AG04450 (cell line): ENCODE results near the gene UCN2. TPM values are rescaled to one million over a fixed set of nuclear protein-coding genes. Genes with fewer than 3 reads are reported as not detected.

Experiments
- CTCF ChIA-PET: fragments of 300-600, 350-600 bp; formaldehyde crosslinking; extraction: SDS; loops from one replicate; lab custom pipeline; 2022; ENCODE audit warnings: antibody characterized with exemption, inconsistent platforms; lab: Charles Lee
- POLR2A ChIA-PET: fragments of 350-600 bp; formaldehyde crosslinking; extraction: SDS; loops from one replicate; lab custom pipeline; 2021; ENCODE audit warnings: antibody characterized with exemption, inconsistent platforms; lab: Yijun Ruan, JAX
- DNase-seq: peaks from one replicate; pipeline ENCODE4 v3.0.0-alpha.2; 2011; ENCODE audit warnings: low read depth, low spot score
- H3K27ac ChIP-seq: one replicate; pipeline ENCODE4 v1.5.1; 2012; ENCODE audit warnings: low read depth, low read length, control low read depth
- H3K27me3 ChIP-seq: one replicate; pipeline ENCODE4 v1.6.0; 2012; ENCODE audit warnings: low read length; ENCODE audit not compliant: control insufficient read depth, insufficient read depth
- H3K4me3 ChIP-seq: 2 replicates; pipeline ENCODE4 v1.5.1; 2011; ENCODE audit warnings: mild to moderate bottlenecking, low read depth, low read length, control low read depth
- H3K9me3 ChIP-seq: 2 replicates; pipeline ENCODE4 v1.5.1; 2012; ENCODE audit warnings: low read length; ENCODE audit not compliant: control insufficient read depth, insufficient read depth
- polyA plus RNA-seq: library from polyadenylated mRNA; depleted of rRNA; stranded (reverse); fragments of >200 nt; gene quantifications from 2 replicates; pipeline ENCODE4 v1.2.3, GENCODE V29; 2011; rRNA removed
- small RNA-seq: library from RNA; depleted of rRNA; stranded (forward); fragments of <200 nt; gene quantifications from one replicate; pipeline ENCODE3, GENCODE V24; 2012; ENCODE audit warnings: low read depth; ENCODE audit not compliant: insufficient read length
- TF ChIP-seq, protein P1 (sequence below): IDR thresholded peaks from 2 replicates; pipeline ENCODE4 v1.5.1; 2011; ENCODE audit warnings: low read depth, low read length, control low read depth, inconsistent platforms

UCN2 gene
- polyA plus RNA-seq, 1 experiment = 1.2 TPM

DNA sequence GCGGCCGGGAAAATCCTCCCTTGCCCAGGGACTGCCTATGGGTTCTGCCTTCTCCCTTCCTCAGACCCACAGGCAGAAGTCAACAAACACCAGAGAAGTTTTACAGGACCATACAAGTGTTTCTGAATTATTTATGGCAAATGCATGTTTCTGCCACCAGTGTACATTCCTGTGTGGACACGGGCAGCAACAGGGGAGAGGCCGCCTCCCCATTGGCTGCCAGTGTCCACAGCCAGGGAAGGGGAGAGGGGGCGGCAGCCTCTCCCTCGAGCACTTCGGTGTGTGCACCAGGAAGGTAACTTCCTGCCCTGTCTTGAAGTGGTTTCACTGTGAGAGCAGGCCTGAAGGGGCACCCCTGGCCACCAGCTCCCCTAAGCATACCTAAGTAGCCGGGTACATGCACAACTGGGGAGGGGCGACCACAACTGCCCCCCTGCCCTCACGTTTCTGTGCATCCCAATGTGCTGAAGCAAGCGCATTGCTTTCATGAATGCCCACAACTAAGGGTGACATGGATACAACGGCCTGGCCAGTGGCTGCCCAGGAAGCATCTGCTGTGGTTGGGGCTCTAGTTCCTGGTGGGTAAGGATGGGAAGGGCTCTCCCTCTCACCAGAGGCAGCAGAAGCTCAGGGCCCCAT, 44.8 kb downstream of the UCN2 start:
- ChIA-PET POLR2A (no interaction called here), CTCF (no interaction called here)
- Histone ChIP-seq H3K27me3 (no peaks in the 10 kb centered on the region), H3K9me3 (no peaks in the 10 kb centered on the region), H3K4me3 (no peak overlapping the region), H3K27ac (no peak overlapping the region)
- DNase-seq = no peak
- TF ChIP-seq, protein P1, sequence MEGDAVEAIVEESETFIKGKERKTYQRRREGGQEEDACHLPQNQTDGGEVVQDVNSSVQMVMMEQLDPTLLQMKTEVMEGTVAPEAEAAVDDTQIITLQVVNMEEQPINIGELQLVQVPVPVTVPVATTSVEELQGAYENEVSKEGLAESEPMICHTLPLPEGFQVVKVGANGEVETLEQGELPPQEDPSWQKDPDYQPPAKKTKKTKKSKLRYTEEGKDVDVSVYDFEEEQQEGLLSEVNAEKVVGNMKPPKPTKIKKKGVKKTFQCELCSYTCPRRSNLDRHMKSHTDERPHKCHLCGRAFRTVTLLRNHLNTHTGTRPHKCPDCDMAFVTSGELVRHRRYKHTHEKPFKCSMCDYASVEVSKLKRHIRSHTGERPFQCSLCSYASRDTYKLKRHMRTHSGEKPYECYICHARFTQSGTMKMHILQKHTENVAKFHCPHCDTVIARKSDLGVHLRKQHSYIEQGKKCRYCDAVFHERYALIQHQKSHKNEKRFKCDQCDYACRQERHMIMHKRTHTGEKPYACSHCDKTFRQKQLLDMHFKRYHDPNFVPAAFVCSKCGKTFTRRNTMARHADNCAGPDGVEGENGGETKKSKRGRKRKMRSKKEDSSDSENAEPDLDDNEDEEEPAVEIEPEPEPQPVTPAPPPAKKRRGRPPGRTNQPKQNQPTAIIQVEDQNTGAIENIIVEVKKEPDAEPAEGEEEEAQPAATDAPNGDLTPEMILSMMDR = no peak

DNA sequence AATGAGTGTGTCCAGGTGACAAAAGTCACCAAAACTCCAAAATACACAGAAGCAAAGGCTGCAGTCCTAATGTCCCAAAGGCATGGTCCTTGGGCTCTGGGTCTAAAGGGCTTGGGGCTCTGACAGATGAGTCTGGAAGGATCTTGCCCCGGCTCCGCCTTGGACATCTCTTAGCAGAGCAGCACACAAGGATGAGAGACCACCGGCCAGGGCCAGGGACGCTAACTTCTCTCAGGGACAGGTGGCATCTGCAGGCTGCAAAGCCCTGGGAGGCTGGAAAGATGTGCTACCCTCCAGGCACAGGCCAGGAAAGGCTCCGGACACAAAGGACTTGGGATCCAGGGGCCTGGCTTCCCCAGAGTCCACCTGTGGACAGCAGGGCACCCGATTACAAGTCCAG, 45.5 kb downstream of the UCN2 start:
- no peak for DNase-seq
- ChIA-PET CTCF (no interaction called here), POLR2A (no interaction called here)
- no peak overlapping the region for H3K4me3 ChIP-seq
- H3K9me3 ChIP-seq = no peaks in the 10 kb centered on the region
- H3K27me3 ChIP-seq = no peaks in the 10 kb centered on the region
- no peak overlapping the region for H3K27ac ChIP-seq
- TF ChIP-seq, protein P1 = no peak

DNA sequence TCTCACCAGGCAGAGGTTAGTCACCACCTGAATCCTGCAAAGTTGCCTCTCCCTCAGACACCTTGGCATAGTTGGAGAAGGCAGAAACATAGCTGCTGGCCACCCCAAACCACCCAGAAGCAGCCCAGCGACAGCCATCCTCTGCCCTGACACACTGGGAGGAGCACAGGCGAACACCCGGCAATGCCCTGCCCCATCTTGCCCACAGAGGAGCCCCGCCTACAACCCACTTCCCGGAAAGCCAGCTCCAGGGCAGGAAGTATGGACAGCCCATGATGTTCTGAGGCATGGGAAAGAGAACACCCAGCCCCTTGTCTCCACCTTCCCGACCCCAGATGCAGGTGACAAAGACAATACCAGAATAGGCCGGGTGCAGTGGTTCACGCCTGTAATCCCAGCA, 47.0 kb downstream of the UCN2 start:
- ChIA-PET POLR2A (no interaction called here), CTCF (no interaction called here)
- Histone ChIP-seq H3K27ac (no peak overlapping the region), H3K4me3 (no peak overlapping the region), H3K27me3 (no peaks in the 10 kb centered on the region), H3K9me3 (no peaks in the 10 kb centered on the region)
- no peak for DNase-seq
- TF ChIP-seq, protein P1 = no peak

DNA sequence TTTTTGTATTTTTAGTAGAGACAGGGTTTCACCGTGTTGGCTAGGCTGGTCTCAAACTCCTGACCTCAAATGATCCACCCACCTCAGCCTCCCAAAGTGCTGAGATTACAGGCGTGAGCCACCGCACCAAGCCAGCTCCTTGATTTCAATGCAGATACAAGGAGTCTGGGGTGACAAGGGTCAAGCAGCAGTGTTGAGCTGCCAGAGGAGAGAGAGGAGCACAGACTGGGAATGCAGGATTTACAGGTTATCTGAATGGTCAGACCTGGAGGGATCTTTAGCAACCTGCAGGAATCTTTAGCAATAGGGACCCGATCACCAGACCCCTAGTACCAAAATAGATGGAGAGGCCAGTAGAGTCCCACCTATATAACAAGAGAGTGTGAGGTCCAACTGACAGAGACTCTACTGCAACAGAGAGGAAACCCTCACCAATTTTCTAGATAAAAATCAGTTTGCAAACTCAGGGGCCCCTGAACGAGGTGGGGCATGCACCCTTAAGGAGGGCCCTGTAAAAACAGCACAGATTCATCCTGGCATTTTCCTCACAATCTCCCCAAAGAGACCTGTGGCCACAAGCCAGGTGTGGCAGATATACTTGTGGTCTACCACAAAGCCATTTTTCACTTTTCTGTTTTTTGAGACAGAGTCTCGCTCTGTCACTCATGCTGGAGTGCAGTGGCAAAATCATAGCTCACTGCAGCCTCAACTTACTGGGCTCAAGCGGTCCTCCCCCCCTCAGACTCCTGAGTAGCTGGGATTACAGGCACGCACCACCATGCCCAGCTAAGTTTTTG, 49.0 kb downstream of the UCN2 start:
- Histone ChIP-seq H3K27me3 (no peaks in the 10 kb centered on the region), H3K27ac (no peak overlapping the region), H3K4me3 (no peak overlapping the region), H3K9me3 (no peaks in the 10 kb centered on the region)
- TF ChIP-seq, protein P1 = no peak
- CTCF ChIA-PET = interaction anchor here (1.1 kb wide), 1 partner anchor 114 kb away, joined by 3 read pairs; no protein-coding TSS in a partner anchor
- POLR2A ChIA-PET = no interaction called here
- no peak for DNase-seq

Small RNA genes within 50 kb of the gene (small RNA-seq; reads per million reads assigned to genes)
- not detected for gene MIR6823

Other genes starting within 250 kb of the UCN2 start
- gene SPINK8, start 230.1 kb downstream of the UCN2 start, polyA plus RNA-seq = not detected in 2 replicates
- gene FBXW12, start 191.6 kb downstream of the UCN2 start, polyA plus RNA-seq = not detected in 2 replicates
- 13.4 and 18.3 TPM in 2 replicates for gene PLXNB1, start 133.7 kb downstream of the UCN2 start, polyA plus RNA-seq
- gene CCDC51, start 123.7 kb downstream of the UCN2 start, polyA plus RNA-seq = 9.5 and 11.1 TPM in 2 replicates
- gene TMA7, start 123.5 kb downstream of the UCN2 start, polyA plus RNA-seq = 207 and 316 TPM in 2 replicates
- 5.1 and 5.8 TPM in 2 replicates for gene ATRIP, start 117.0 kb downstream of the UCN2 start, polyA plus RNA-seq
- gene SHISA5, start 59.6 kb downstream of the UCN2 start, polyA plus RNA-seq = 124 and 151 TPM in 2 replicates
- 6.1 and 7.2 TPM in 2 replicates for gene PFKFB4, start 7.0 kb downstream of the UCN2 start, polyA plus RNA-seq
- 19.8 and 25.8 TPM in 2 replicates for gene COL7A1, start 31.5 kb upstream of the UCN2 start, polyA plus RNA-seq
- 379 and 468 TPM in 2 replicates for gene UQCRC1, start 45.9 kb upstream of the UCN2 start, polyA plus RNA-seq
- not detected in 2 replicates for gene TMEM89, start 58.0 kb upstream of the UCN2 start, polyA plus RNA-seq
- 22.2 and 23.1 TPM in 2 replicates for gene SLC26A6, start 71.7 kb upstream of the UCN2 start, polyA plus RNA-seq
- 0.55 and 0.73 TPM in 2 replicates for gene CELSR3, start 99.1 kb upstream of the UCN2 start, polyA plus RNA-seq
- 25.4 and 36.3 TPM in 2 replicates for gene NCKIPSD, start 122.1 kb upstream of the UCN2 start, polyA plus RNA-seq
- gene IP6K2, start 153.4 kb upstream of the UCN2 start, polyA plus RNA-seq = 110 and 115 TPM in 2 replicates